Effector CD8-positive, alpha-beta T cell (primary cell): ENCODE measurements around the gene TBC1D14.
"Not testable (repeated sequence)": the region's sequence is repeated elsewhere in the genome, so short reads cannot be mapped to it uniquely, and the experiment has no call there.

ENCODE experiments used
- DNase-seq: peaks from one replicate; lab custom pipeline; 2025; lab: John Stamatoyannopoulos, UW

The TBC1D14 gene

DNA sequence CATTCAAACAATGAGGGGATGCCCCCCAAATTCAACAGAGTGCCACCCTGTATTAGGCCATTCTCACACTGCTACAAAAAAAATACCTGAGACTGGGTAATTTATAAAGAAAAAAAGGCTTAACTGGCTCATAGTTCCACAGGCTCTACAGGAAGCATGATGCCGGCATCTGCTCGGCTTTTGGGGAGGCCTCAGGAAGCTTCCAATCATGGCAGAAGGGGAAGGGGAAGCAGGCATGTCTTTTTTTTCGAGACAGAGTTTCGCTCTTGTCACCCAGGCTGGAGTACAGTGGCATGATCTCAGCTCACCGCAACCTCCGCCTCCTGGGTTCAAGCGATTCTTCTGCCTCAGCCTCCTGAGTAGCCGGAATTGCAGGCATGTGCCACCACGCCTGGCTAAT, 18.7 kb upstream of the TBC1D14 start:
- not testable (repeated sequence) for DNase-seq

DNA sequence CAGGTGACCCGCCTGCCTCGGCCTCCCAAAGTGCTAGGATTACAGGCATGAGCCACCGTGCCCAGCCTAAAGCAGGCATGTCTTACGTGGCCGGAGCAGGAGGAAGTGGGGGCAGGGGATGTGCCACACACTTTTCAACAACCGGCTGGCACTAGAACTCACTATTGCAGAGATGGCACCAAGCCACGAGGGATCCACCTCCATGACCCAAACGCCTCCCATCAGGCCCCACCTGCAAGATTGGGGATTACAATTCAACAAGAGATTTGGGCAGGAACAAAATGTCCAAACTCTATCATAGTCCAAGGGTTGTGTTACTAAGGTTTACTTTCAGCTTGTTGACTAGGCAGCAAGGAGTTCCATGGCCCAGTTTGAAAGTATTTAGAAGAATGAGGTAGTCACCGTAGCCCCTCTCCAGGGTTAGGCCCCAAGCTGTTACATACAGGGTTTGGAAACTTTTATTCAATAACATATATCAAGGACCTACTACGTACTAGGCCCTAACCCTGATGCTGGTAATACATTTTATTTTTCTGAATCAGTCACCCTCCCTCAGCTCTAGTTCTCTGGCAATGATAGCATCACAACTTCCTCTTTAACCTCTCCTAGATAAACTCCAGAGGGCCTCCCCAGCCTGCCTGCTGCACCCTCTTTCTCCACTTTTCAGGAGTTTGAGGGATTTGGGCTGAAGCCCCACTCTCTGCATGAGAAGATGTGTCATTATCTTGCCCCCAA, 18.0 kb upstream of the TBC1D14 start:
- DNase-seq: no peak

DNA sequence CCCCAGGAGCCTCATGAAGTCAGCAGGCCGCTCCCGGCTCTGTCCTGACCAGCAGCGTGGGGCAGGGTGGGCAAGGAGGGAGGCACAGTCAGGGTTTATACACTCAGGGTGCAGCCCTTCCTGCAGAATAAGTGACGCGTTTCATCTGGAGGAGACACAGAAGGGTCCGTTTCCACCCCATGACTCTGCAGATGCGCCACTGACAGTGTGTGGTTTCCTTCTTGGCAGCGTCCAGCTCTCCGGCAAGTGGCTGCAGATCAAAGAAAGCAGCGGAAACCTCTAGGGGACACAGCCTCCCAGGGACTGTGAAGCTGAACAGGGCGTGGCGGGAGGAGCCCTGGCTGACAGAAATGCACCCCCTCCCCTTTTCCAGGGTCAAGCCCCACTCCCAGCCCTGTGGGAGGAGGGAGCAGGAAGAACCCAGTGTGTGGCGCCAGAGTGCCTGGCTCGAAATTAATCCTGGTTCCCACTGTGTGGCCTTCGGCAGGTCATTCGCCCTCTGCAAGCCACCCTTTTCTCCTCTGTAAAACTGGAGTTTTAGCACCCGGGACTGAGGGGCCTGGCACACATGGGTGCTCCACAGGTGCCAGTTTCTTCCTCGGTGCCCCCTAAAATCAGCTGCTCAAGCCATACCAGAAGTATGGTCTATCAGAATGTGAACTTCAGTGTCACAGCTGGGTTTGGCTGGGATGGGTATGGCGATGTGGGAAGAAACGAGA, 17.3 kb upstream of the TBC1D14 start:
- no peak for DNase-seq

DNA sequence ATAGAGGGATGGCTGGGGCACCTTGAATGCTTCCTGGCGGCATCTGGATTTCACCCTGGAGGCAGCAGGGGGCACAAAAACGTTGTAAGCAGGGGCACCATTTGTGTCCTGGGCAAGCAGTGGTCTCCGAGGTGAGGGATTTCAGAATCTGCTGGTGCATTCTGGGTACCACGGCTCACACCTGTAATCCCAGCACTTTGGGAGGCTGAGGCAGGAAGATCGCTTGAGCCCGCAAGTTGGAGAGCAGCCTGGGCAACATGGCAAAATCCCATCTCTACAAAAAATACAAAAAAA, 16.8 kb upstream of the TBC1D14 start:
- no peak for DNase-seq

DNA sequence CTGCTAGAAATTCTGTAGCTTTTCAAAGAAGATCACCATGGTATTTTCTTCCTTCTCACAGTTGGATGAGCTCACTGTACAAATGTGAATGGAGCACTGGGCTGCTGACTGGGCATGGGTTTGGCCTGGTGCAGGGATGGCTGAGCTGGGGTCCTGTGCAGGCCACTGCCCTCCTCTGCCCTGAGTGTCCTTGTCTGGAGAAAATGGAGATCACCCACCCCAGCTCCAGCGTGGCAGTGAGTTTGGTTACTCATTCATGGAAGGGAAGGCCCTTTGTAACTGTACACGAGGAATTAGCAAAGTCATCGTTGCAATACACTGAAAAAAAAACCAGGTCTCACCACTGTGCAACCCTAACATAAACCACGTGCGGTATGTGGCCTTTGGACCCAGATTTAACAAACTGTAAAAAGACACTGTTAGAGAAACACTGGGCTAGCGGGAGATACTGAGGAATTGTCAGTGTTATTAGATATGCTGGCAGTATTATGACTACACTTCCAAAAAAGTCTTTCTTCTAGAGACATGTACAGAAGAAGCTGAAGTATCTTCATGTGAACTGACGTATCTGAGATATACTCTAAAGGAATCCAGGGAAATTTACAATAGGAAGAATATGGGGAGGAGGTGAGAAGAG, 16.1 kb upstream of the TBC1D14 start:
- no peak for DNase-seq

DNA sequence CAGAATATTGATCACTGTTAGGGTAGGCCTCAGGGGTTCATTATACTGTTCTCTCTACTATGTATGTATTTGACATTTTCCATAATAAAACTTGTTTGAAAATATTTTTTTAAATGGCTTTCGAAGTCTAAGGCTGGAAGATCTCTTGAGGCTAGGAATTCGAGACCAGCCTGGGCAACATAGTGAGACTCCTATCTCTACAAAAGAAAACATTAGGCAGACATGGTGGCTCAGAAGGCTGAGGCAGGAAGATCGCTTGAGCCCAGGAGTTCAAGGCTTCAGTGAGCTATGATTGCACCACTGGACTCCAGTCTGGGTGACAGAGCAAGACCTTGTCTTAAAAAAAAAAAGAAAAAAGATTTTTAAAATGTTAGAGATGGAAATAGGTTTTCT, 15.5 kb upstream of the TBC1D14 start:
- DNase-seq: no peak

DNA sequence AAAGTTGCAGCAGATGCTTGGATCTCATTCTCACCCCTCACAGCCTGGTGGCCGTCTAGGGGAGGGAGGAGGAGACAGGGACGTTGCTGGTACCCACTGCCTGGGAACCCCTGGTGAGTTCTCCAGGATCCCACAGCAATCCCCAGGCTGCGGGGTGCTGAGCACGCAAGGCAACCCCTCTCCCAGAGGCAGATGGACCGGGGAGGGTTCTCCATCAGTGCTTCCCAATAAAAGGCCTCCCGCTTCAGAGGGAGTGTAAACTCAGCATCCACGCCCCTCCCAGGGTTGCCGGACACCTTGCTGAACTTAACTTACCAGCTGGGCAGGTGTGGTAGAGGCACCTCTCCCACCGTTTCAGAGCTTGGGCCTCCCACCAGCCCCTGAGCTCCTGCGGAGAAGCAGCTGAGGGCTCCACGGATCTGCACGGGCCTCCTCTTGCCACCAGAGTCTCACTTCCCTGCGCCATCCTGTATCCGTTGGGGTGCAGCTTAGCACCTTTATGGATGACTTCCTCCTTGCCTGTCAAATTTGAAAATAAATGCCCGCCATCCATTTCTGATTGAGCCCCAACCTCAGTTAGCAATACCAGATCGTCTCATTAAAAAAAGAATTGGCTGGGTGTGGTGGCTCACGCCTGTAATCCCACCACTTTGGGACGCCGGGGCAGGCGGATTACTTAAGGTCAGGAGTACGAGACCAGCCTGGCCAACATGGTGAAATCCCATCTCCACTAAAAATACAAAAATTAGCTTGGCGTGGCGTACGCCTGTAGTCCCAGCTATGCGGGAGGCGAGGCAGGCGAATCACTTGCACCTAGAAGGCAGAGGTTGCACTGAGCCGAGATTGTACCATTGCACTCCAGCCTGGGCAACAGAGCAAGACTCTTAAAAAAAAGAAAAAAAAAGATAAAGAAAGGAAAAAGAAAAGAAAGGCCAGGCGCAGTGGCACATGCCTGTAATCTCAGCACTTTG, 14.8 kb upstream of the TBC1D14 start:
- no peak for DNase-seq

DNA sequence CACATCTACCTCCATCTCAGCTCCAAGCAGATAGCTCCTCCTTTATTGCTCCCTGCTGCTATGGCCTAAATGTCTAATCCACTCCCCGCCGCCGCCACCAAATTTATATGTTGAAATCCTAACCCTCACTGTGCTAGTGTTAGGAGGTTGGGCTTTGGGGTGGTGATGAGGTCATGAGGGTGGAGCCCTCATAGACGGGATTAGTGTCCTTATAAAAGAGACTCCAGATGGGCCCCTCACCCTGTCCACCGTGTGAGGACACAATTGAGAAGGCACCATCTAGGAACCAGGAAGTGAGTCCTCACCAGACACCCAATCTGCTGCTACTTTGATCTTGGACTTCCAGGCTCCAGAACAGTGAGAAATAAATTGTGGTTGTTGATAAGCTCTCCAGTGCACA, 13.6 kb upstream of the TBC1D14 start:
- DNase-seq: no peak

DNA sequence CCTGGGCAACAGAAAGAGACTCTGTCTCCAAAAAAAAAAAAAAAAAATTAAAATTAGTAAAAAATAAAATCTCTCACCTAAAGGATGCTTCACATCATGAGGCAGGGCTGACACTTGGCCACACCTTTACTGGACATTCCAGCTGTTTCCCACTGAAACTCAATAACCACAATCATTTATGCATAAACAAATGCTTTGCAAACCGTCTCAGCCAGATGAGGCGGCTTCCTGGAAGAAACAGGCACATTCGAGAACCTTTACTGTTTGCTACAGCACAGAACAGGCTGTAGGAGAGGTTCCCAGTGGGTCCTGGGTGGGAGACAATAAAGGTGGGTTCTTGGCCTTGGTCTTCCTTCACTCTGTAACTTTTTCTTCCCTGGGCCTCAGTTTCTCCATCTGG, 10.9 kb upstream of the TBC1D14 start:
- no peak for DNase-seq

DNA sequence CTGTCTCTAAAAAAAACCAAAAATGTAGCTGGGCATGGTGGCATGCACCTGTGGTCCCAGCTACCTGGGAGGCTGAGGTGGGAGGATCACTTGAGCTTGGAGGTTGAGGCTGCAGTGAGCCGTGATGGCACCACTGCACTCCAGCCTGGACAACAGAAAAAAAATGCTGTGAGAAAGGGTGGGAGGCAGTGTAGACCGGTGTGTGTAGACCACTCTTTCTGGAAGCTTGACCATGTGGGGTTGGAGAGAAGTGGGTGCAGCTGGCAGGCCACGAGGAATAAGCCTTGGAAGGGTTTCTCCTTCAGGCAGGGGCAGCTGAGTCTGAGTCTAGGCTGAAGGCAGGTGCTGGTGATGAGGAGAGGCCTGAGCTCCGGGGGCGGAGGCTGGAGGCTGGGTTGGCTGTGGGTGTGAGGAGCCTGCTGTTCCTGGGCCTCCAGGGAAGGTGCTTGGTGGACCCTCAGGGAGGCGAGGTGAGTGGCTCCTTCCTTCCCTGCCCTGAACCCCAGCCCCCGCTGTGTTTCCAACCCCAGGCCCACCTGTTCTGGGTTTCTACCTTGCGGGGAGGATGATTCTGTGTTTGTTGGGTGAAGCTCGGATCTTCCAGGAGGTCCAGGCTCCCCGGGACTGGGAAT, 9.3 kb upstream of the TBC1D14 start:
- no peak for DNase-seq

DNA sequence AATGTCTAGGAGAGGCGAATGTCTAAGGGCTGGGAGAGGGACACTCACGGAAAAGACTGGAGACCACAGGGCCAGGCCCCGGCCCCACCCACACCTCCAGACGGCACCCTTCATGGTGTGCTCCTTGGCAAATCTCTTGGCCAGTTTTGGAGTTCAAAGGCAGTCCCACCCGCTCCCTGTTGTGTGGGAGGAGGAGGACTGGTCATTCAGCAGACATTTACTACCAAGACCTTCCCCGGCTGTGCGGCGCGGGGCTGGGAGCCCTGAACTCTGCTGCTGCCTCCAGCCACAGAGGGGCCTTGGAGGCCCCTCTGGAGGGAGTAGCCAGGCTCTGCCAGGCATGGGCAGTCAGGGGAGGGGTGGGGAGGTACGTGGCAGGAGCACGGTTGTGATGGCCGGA, 8.7 kb upstream of the TBC1D14 start:
- no peak for DNase-seq

DNA sequence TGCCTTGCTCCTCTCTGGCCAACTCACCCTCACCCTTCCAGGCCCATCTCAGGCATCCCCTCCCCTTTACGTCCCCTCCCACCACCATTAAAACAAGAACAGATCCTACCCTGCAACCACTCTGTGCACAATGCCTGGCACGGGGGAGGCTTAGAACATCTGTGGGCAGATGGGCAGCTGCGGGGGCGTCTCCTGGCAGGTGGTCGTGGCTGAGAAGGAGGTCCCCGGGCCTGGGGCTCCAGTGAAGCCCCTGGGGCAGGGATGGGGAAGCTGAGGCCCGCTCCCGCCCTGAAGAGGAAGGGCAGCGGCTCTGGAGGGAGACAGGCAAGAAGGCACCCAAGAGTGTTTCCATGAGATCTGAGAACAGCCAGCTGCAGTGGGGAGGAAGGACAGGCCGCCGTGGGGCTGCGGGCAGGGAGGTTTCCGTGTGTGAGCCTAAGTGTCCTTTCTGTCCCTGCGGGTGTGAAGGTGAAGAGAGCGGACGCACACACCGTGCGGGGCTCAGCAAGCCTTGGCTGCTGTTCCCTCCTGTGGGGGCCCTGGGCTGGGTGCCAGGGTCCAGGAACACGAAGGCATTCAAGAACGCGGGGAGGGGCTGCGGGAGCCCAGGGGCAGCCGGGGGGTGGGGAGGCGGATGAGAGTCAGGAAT, 7.8 kb upstream of the TBC1D14 start:
- DNase-seq: no peak

DNA sequence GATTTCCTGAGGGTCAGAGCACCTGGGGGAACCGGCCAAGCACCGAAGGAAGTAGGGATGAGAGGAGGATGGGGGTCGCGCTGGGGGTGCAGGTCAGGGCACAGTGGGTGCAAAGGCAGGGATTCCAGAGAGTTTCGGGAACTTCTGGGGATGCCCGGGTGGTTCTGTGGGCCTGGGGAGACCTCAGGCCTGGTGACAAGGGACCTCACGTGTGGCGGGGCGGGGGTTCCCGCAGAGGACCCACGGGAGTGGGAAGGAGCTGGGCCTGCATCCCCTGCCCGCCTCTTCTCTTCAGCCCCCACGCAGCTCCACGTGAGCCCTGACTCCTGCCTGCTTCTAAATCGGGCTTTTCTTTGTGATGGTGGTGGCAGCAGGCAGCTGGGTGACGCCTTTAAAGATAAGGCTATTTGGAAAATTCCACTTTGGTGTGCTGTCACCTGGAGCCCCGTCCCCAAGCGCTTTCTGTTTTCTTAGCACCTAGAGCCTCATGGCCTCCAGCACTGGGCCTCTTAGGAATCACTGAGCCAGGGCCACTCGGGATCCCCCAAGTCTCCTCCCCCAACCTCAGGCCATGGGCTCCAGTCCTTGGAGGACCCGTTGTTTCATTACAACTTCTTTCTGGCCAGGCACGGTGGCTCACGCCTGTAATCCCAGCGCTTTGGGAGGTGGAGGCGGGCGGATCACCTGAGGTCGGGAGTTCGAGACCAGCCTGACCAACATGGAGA, 7.1 kb upstream of the TBC1D14 start:
- DNase-seq: no peak

DNA sequence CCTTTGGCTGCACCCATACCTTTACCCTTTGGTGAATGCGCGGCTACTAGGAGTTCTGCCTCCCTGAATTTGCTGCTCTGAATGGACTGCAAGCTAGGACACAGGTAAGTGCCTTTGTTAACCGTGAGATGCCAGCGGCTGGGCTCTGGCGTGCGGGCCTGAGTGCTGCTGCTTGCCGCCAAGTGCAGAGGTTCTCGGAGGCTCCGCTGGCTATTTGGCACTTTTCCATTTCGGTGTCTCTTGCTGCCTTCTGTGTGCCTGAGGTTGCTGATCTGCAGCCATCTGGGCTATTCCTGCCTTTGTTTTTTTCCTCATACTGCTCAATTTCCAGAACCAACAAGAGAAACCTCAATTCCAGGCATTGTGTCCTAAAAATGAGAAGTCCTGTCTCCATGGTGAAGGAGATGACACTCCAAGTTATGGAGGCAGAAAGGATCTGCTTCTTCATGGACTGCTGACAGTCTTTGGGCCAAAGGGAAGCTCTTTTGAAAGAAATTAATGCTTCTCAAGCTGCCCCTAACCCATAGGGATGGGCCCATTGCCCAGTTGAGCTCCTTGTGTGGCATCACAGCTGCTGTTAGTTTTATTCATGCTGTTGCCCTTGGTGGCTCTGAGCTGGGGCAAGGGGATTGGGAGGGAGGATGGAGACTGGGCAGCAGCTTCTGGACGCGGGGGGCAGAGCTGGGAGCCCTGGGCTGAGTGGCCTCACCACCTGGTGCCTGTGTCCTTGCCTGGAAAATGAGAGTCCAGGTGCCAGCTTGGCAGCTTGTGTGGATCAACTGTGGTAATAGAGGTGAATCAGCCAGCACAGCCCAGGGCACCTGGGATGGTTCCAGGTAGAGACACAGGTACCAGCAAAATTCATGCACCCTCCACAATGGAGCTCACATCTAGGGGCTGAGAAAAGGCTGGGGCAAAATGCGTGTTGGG, 3.8 kb upstream of the TBC1D14 start:
- no peak for DNase-seq

DNA sequence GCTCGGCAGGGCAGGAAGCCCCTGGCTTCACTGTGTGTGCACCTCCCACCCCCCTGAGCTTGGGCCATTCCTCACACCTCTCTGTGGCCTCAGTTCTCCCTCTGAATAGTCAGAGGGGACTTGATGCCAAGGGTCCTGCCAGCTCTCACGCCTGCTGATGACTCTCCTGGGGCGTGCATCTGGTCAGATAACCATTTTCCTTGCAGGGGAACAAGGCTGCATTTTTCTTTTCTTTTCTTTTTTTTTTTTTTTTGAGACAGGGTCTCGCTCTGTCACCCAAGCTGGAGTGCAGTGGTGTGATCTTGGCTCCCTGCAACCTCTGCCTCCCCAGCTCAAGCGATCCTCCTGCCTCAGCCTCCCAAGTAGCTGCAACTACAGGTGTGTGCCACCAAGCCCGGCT, 3.1 kb upstream of the TBC1D14 start:
- not testable (repeated sequence) for DNase-seq

DNA sequence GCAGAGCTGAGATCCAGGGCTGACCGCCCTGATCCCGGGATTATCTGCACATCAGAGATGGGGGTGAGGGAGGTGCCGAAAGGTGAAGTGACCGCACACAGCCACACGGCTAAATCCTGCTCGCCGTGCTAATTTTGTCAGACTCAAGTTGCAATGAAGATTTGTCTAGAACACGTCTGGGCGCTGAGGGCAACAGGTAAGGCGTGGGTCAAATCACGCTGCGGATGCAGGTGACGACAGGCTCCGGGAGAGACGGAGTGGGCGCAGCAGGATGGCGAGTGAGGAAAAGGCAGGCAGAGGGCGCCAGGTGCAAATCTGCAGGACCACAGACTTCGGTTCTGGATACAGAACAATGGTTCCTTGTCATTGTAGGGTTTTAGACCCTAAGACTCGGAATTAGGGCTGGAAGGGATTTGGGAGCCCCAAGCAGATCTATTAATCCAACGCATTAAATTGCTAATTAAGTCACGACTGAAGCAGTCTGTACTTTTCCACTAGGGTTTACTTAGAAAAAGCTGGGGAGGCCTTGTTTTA, 1.9 kb upstream of the TBC1D14 start:
- DNase-seq: no peak

DNA sequence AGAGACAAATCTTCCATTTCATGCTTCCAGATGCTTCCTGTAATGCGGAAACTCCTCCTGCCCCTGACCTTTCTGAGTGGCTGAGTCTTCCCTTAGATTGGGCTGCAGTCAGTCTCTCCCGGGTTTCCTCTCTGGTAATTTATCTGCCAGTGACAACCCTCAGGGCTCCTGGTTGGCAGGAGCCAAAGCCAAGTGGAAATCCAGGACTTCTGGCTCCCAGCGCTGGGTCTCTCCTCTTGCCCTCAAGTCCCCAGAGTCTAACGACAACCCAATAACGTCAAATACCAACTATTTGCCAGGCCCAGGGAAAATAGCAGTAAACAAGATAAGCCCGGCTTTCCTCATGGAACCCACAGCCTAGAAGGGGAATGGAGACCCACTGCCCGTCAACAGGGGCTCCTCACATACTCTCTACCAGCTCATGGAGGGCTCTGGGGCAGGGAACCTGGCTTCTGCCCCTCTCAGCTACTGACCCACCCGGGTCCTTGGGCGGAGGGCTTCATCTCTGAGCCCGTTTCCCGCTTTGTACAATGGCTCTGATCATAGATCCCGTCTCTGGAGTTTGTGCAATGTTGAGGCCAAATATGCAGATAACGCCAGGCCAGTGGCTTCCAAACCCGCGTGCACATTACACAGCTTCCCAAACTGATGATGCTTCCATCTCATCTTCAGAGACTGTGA, 1.1 kb upstream of the TBC1D14 start:
- no peak for DNase-seq

DNA sequence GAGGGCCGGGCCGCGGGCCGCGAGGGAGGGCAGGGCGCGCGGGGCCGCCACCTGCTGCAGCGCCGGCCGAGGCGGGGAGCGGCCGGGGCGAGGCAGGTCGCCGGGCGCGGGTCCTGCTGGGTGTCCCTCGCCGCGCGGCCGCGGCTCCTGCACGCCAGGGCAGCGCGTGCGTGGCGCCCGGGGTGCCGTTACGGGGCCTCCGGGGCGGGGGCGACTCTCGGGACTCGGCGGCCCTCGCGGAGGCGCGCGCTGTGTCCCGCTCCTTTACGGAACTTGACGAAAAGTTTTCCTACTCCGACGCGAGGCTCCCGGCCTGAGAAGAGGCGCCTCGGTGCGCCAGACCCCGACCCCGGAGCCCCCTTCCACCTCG, 329 bp downstream of the TBC1D14 start:
- DNase-seq: no peak
